RCC 7860 (cell line): ENCODE measurements around the gene MFAP3.
A peak's percentile ranks its signal among the peaks of the same experiment; 100 is the strongest.
"Not testable (repeated sequence)": the region's sequence is repeated elsewhere in the genome, so short reads cannot be mapped to it uniquely, and the experiment has no call there.

Source experiments
- DNase-seq: peaks from one replicate; pipeline ENCODE4 v3.0.0-alpha.2; 2015; ENCODE audit warnings: low spot score
- FAIRE-seq: peaks from 2 replicates; lab custom pipeline; 2012; peaks lifted over from hg19 to GRCh38; lab: Jason Lieb, UNC

MFAP3 gene

GRCh38 chr5:154049636-154050035 is 10.9 kb downstream of the MFAP3 start:
- DNase-seq, result no peak
- no peak for FAIRE-seq

GRCh38 chr5:154053468-154053867 is 14.7 kb downstream of the MFAP3 start:
- no peak for FAIRE-seq
- no peak for DNase-seq

GRCh38 chr5:154055201-154055600 is 16.4 kb downstream of the MFAP3 start:
- DNase-seq (no peak), FAIRE-seq (no peak)

- DNase-seq, result no peak
- FAIRE-seq, result no peak
Observed at GRCh38 chr5:154058055-154059038, 19.6 kb downstream of the MFAP3 start.

- DNase-seq (no peak), FAIRE-seq (no peak)
Observed at GRCh38 chr5:154059039-154059430, 20.3 kb downstream of the MFAP3 start.

GRCh38 chr5:154059583-154059982 is 20.8 kb downstream of the MFAP3 start:
- FAIRE-seq (no peak), DNase-seq (no peak)

GRCh38 chr5:154060606-154061005 is 21.8 kb downstream of the MFAP3 start:
- DNase-seq (no peak), FAIRE-seq (no peak)

- DNase-seq (no peak), FAIRE-seq (no peak)
Observed at GRCh38 chr5:154063372-154063771, 24.6 kb downstream of the MFAP3 start.

GRCh38 chr5:154065971-154066370 is 27.2 kb downstream of the MFAP3 start:
- FAIRE-seq (no peak), DNase-seq (no peak)

GRCh38 chr5:154069854-154070253 is 31.1 kb downstream of the MFAP3 start:
- DNase-seq, FAIRE-seq: not testable (repeated sequence)

GRCh38 chr5:154071799-154072413 is 33.1 kb downstream of the MFAP3 start:
- DNase-seq (no peak), FAIRE-seq (no peak)

GRCh38 chr5:154072414-154073171 is 33.8 kb downstream of the MFAP3 start:
- DNase-seq (peak; percentile 56), FAIRE-seq (peak; percentile 8)

GRCh38 chr5:154076240-154076922 is 37.6 kb downstream of the MFAP3 start:
- DNase-seq (no peak), FAIRE-seq (no peak)

GRCh38 chr5:154077696-154078095 is 38.9 kb downstream of the MFAP3 start:
- DNase-seq (peak; percentile 55), FAIRE-seq (peak; percentile 82)

- no peak for FAIRE-seq
Observed at GRCh38 chr5:154078272-154078671, 39.5 kb downstream of the MFAP3 start.

GRCh38 chr5:154081246-154081645 is 42.5 kb downstream of the MFAP3 start:
- no peak for FAIRE-seq
- DNase-seq, result no peak

More at GRCh38 chr5:154078272-154078671, 39.5 kb downstream of the MFAP3 start:
- no peak for DNase-seq

GRCh38 chr5:154084062-154084639 is 45.4 kb downstream of the MFAP3 start:
- no peak for FAIRE-seq
- no peak for DNase-seq

GRCh38 chr5:154086146-154086545 is 47.4 kb downstream of the MFAP3 start:
- FAIRE-seq, result no peak
- no peak for DNase-seq

GRCh38 chr5:154086641-154087040 is 47.9 kb downstream of the MFAP3 start:
- DNase-seq (no peak), FAIRE-seq (no peak)

GRCh38 chr5:154087260-154087659 is 48.5 kb downstream of the MFAP3 start:
- DNase-seq (peak; percentile 68), FAIRE-seq (peak; percentile 91)
